Nephron progenitor cell (in vitro differentiated cells): ENCODE measurements around the gene TP53BP2.
A peak's percentile ranks its signal among the peaks of the same experiment; 100 is the strongest.

Experiments
- DNase-seq: peaks from one replicate; pipeline ENCODE4 v3.0.0; 2021
- H3K27ac Mint-ChIP-seq: 2 replicates; pipeline ENCODE4 v1.8.0; 2021; ENCODE audit warnings: mild to moderate bottlenecking, moderate library complexity, mixed read lengths
- H3K27me3 Mint-ChIP-seq: 2 replicates; pipeline ENCODE4 v1.8.0; 2021; ENCODE audit warnings: mild to moderate bottlenecking, low read depth, mixed read lengths; ENCODE audit not compliant: poor library complexity
- H3K36me3 Mint-ChIP-seq: 2 replicates; pipeline ENCODE4 v1.8.0; 2021; ENCODE audit warnings: low read depth, mixed read lengths
- H3K4me1 Mint-ChIP-seq: 2 replicates; pipeline ENCODE4 v1.8.0; 2021; ENCODE audit warnings: mixed read lengths
- H3K4me3 Mint-ChIP-seq: 2 replicates; pipeline ENCODE4 v1.8.0; 2021; ENCODE audit warnings: mild to moderate bottlenecking, moderate library complexity, mixed read lengths
- H3K9me3 Mint-ChIP-seq: 2 replicates; pipeline ENCODE4 v1.8.0; 2021; ENCODE audit warnings: mild to moderate bottlenecking, moderate library complexity, mixed read lengths
- TF ChIP-seq, protein P1 (sequence below): fragments of 200-600 bp; sonication (generic); IDR thresholded peaks from 2 replicates; pipeline ENCODE4 v1.5.0; 2021; ENCODE audit warnings: antibody characterized with exemption

Gene TP53BP2

DNA sequence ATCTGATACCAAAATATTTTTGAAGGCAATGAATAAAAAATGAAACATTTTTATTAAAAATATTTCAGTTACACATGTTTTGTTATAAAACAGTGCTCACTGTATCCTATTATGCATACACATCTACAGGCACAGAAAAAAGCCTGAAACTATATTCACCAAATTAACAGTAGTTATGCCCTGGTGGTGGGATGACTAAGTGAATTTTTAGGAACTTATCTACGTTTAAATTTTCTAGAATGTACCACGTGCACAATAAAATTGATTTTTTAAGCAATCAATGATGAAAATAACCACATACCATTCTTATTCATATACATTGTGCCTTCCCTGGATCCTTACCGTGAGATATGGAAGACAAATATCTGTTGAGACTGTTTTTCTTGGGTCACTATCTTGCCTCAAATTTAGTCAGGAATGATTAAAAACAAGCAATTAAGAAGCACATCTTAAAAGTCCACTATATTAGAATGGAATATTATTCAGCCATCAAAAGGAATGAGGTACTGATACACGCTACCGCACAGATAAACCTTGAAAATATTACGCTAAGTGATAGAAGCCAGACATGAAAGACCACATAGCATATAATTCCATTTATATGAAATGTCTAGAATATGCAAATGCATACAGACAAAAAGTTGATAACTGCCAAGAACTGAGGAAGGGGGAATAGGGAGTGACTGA is 17.4 kb downstream of the TP53BP2 start:
- TF ChIP-seq, protein P1, sequence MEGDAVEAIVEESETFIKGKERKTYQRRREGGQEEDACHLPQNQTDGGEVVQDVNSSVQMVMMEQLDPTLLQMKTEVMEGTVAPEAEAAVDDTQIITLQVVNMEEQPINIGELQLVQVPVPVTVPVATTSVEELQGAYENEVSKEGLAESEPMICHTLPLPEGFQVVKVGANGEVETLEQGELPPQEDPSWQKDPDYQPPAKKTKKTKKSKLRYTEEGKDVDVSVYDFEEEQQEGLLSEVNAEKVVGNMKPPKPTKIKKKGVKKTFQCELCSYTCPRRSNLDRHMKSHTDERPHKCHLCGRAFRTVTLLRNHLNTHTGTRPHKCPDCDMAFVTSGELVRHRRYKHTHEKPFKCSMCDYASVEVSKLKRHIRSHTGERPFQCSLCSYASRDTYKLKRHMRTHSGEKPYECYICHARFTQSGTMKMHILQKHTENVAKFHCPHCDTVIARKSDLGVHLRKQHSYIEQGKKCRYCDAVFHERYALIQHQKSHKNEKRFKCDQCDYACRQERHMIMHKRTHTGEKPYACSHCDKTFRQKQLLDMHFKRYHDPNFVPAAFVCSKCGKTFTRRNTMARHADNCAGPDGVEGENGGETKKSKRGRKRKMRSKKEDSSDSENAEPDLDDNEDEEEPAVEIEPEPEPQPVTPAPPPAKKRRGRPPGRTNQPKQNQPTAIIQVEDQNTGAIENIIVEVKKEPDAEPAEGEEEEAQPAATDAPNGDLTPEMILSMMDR = no peak
- H3K4me1 Mint-ChIP-seq = peaks cover 39% of the 10 kb centered on the region
- no peak for DNase-seq
- peaks cover 6% of the 10 kb centered on the region for H3K27me3 Mint-ChIP-seq
- no peak overlapping the region for H3K27ac Mint-ChIP-seq
- no peak overlapping the region for H3K4me3 Mint-ChIP-seq
- H3K9me3 Mint-ChIP-seq = no peaks in the 10 kb centered on the region
- peaks cover 19% of the 10 kb centered on the region for H3K36me3 Mint-ChIP-seq

DNA sequence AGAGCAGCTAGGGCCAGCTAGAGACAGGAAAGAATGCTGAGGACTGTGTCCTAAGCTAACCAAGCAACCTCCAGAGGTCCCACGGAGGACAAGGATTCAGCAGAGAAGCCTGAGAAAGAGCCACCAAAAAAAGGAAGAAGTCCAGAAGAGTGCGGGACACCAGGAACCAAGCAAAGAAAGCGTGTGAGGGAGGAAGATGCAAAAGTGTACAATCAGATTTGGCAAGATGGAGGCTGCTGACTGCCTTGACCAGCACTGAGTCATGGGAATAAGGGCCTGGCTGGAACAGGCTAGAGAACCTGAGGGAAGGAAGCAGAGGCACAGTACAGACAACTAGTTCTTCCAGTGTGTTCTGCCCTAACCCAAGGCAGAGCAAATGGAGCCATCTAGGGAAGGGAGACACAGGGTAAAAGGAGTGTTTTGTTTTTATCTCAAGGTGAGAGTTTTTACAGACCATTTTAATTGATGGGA is 18.5 kb downstream of the TP53BP2 start:
- Mint-ChIP-seq H3K9me3 (no peaks in the 10 kb centered on the region), H3K4me3 (no peak overlapping the region), H3K27ac (peak overlapping the region; percentile 49), H3K4me1 (peaks cover 39% of the 10 kb centered on the region), H3K36me3 (peaks cover 19% of the 10 kb centered on the region), H3K27me3 (peaks cover 3% of the 10 kb centered on the region)
- no peak for DNase-seq
- TF ChIP-seq, protein P1 = no peak

DNA sequence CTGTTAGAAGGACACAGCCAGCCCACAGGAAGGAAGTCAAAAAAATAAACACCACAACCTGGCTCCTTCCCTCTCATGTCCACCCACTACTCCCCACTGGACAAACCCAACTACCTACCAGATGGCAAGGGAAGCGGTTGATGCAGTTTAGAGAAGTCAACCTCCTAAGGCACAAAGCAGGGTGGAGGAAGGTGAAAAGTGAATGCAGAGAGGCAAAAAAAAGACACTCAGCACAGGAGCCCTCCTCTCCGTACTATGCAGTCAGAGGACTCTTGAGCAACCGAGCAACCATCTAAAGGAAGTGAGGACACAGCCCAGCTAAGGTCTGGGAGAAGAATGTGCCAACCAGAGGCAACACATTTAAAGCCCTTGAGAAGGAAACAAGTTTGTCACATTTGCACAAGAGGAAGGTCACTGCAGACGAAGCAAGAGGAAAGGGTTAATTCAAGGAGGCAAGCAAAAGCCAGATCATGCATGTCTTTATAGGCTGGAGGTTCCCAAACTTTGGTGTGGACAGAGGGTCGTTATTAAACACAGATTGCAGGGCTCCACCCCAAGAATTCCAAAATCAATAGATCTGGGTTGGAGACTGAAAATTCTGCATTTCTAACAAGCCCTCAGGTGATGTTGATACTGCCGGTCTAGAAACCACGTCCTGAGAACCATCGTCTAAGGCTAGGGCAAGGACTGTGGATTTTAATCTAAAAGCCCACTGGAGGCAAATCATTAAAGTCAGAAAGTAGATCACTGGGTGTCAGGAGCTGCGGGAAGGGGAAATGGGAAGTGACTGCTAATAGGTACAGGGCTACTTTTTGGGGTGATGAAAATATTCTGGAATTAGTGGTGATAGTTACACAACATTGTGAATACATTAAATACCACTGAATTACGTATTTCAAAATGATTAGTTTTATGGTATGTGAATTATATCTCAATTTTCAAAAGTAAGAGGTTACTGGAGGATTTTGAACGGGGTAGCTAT is 19.7 kb downstream of the TP53BP2 start:
- peaks cover 3% of the 10 kb centered on the region for H3K27me3 Mint-ChIP-seq

DNA sequence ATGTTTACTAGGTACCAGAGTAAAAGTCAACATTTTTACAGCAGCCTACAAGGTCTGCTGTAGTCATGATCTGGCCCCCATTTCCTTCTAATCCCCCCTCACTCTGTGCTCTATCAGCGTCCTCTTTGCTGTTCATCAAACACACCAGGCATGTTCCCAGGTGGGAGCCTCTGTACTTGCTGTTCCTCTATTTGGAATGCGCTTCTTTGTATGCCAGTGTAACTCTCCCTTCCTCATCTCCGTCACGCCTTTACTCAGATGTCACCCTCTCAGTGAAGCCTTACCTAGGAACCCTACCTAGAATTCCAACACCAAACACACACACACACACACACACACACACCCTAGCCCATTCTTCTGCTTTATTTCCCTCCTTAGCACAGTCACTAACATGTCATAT is 21.0 kb downstream of the TP53BP2 start:
- no peak overlapping the region for H3K4me3 Mint-ChIP-seq
- TF ChIP-seq, protein P1 = no peak
- no peak for DNase-seq
- no peaks in the 10 kb centered on the region for H3K9me3 Mint-ChIP-seq
- H3K36me3 Mint-ChIP-seq = peaks cover 34% of the 10 kb centered on the region
- peaks cover 57% of the 10 kb centered on the region for H3K4me1 Mint-ChIP-seq
- peaks cover 3% of the 10 kb centered on the region for H3K27me3 Mint-ChIP-seq
- H3K27ac Mint-ChIP-seq = peak overlapping the region; percentile 36

More for the DNA sequence above, 19.7 kb downstream of the TP53BP2 start:
- Mint-ChIP-seq H3K27ac (no peak overlapping the region), H3K4me1 (peaks cover 46% of the 10 kb centered on the region), H3K36me3 (peaks cover 23% of the 10 kb centered on the region), H3K4me3 (no peak overlapping the region), H3K9me3 (no peaks in the 10 kb centered on the region)
- DNase-seq = no peak
- TF ChIP-seq, protein P1 = no peak

DNA sequence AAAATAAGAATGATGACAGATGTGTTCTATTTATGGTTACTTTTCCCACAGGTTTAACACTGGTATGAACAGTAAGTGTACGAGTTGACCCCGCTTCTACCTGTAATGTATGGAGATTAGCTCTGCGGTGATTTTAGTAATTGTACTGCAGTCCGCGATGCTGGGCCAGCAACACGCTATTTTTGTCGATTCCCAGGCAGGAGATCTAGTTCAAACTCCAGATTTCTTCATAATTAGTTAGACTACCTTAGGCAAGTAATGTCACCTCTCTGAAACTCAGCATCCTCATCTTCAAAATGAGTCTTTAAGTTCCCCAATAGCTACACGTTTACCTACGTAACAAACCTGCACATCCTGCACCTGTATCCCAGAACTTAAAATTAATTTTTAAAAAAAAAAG is 21.5 kb downstream of the TP53BP2 start:
- H3K4me1 Mint-ChIP-seq = peaks cover 56% of the 10 kb centered on the region

More for the DNA sequence above, 21.5 kb downstream of the TP53BP2 start:
- Mint-ChIP-seq H3K27ac (no peak overlapping the region), H3K4me3 (no peak overlapping the region), H3K27me3 (peaks cover 3% of the 10 kb centered on the region), H3K9me3 (no peaks in the 10 kb centered on the region), H3K36me3 (peaks cover 36% of the 10 kb centered on the region)
- no peak for DNase-seq
- TF ChIP-seq, protein P1 = no peak
